NCI-H2107 treated with DMSO at 0.1 percent for 48 hours (cell line): ENCODE results near the gene COL9A2.

Source experiments
- DNase-seq: peaks from one replicate; lab custom pipeline; 2025; ENCODE audit not compliant: unreplicated experiment; lab: John Stamatoyannopoulos, UW

Gene COL9A2

DNA sequence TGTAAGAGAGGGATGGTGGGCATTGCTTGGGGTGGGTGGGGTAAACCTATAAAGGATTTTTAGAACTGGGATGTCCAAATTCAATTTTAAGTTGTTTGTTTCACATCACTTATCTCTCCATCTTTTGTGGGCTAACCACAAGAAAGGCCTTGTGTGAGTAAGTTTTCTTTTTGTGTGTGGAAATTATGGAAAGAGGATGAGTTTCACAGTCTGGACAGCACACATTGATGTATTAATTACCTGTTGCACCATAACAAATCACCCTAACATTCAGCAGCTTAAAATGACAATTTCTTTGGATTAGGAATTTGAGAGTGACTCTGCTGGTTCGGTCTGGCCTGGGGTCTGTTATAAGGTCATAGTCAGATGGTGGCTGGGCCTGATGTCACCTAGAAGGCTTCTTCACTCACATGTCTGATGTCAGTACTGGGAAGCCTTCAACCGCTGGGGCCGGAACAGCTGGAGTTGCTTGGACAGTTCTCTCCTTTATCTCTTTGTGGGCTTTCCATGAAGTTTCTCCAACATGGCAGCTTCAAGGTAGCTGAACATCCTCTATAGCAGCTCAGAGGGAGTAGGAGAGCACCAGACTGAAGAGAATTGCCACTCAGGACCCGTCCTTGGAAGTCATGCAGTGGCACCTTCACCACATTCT is 2.0 kb upstream of the COL9A2 start:
- DNase-seq: no peak

DNA sequence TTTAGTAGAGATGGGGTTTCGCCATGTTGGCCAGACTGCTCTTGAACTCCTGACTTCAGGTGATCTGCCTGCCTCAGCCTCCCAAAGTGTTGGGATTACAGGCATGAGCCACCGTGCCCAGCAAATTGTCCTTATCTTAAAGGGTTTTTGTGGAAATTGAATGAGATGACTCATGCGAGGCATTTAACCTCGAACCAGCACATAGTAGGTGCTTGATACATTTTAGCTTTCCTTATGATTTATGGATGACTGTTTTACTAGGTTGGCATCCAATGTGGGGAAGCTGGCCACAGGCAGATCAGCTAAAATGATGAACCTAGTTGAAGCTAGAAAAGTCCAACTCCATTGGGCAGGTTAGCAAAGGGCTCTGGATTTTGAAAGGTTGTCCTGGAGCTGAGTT is 1.4 kb upstream of the COL9A2 start:
- DNase-seq: no peak

DNA sequence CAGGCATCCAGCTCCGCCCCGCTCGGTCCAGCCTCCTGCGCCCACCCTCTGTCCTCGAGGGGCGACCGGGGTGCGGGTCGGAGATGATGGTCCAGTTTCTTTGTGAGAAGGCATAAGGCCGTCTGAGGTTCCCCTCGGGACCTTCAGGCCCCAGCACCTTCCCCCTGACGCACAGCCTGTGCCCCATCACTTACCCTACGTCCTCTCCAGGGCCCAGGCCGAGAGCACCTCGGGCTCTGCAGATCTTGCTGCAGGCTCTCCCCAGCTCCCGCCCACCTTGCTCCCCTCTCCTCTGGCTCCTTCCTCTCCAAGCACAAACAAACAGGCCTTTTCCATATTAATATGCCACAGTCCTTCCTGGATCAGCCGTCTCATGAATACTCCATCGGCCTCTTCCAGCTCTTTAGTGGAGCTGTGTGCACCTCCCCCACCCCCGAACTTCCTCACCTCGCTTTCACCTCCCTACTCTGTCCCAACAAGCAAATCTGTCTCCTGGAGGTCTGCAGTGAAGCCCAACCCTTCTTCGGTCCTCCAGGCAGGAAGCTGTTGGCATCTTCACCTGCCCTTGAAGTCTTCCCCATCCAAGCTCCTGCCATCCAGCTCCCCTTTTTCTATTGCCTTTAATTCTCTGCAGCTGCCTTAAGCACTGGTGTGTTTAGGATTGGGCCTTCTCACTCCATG is 448 bp upstream of the COL9A2 start:
- no peak for DNase-seq

DNA sequence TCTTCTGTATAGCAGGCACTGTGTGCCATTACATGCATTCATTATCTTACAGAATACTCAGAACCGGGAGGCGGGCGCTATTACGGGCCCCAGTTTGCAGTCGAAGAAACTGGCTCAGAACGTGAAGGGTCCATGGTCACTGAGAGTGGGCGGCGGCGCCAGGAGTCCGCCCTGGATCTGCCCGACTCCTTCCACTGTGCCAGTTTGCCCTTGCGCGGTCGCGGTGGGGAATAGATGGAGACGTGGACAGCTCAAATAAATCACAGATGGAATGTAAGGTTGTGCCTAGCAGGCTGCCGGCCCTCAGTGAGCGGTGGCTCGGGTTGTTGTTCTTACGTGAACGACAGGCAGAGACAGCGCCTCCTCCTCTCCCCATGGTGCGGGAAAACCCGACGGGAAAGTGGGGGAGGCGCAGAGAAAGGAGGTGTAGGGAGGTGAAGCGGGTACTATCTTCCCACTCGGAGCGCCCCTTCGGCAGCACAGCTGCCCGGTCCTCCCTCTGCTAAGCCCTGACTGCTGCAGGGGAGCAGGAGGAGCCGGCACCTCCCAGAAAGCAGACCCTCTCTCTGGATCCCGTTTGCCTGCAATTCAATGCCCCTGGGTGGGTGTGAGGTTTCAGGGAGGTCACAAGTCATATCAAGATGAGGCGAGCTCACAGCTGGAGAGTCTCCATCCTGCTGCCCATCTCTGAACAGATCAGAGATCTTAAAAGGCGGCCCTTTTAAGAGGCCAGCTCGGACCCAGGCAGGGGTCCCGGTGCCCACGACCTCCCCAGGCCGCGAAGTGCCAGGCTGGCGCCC is 1.1 kb downstream of the COL9A2 start:
- no peak for DNase-seq

DNA sequence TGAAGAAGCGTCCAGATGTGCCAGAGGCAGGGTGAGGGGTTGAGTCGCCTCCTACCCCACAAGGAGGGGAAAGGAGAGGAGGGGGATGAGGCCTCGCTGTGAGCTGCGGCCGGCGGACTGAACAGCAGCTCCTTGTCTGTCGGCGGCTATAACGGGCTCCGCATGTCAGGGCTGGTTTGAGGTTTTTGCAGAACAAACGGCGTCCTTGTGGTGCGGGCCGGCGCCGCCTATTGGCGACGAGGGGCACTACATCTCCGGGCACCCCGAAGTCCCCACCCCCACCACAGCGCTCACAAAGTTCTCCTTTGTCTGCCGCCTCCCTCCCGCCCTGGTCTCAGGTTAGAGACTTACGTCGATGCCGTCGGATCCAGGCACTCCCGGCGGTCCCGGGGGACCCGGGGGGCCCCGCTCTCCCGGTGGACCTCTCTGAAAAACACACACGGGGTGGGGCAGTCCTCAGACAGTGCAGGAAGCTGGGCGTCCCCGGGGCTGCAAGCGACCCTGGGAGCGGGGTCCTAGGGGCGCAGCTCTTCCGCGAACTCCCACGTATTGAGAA is 1.8 kb downstream of the COL9A2 start:
- peak; percentile 53 for DNase-seq

- no peak for DNase-seq
These were observed 2.3 kb downstream of the COL9A2 start for GRCh38 chr1:40314721-40315238.

DNA sequence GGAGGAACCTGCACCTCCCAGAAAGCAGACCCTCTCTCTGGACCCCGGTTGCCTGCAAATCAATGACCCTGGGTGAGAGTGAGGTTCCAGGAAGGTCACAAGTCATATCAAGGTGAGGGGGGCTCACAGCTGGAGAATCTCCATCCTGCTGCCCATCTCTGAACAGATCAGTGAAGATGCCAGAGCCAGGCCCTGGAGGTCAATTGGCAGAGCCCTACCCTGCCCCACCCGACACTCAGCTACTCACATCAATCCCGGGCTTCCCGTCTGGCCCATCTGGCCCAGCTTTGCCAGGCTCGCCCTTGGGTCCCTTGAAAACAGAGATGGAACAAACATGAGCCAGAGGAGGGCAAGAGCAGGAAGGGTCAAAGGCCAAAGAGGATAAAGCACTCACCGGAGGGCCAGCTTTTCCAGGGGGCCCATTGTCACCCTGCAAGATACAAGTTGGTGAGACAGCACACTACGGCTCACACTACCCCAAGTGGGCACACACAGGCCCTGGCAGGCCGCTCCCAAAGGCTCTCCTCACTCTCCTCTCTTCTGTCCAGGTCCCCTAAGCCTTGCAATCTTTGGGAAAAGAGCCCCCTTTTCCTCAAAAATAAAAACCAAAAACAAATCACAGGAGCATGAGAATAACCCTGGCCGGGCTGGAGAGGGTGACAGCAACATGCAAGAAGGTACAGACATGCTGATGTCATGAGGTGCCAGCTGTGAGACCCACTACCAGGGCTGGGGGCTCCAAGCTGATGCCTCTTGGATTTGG is 2.9 kb downstream of the COL9A2 start:
- no peak for DNase-seq

DNA sequence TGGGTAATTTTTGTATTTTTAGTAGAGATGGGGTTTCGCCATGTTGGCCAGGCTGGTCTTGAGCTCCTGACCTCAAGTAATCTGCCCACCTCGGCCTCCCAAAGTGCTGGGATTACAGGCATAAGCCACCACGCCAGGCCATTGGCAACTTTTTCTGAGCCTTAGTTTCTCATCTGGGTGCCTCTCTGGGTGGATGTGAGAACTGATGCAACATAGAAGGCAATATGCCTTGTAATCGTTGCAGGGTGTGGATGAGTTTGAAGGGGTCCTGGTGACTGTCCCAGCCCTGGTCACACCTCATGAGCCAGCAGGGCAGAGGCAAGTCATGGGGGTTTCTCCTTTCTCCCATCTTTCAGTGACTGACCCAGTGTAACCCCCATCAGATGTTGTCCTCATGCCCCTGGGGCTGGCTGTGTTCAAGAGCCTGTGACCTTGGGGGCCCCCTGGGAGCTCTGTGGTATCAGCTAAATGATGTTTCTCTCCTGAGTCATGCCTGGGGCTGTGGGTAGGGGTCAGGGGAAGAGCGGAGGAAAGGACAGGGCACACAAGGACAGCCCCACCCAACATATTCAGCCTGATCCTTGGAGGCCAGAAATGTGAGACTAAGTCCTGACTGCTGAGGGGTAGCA is 3.6 kb downstream of the COL9A2 start:
- no peak for DNase-seq

DNA sequence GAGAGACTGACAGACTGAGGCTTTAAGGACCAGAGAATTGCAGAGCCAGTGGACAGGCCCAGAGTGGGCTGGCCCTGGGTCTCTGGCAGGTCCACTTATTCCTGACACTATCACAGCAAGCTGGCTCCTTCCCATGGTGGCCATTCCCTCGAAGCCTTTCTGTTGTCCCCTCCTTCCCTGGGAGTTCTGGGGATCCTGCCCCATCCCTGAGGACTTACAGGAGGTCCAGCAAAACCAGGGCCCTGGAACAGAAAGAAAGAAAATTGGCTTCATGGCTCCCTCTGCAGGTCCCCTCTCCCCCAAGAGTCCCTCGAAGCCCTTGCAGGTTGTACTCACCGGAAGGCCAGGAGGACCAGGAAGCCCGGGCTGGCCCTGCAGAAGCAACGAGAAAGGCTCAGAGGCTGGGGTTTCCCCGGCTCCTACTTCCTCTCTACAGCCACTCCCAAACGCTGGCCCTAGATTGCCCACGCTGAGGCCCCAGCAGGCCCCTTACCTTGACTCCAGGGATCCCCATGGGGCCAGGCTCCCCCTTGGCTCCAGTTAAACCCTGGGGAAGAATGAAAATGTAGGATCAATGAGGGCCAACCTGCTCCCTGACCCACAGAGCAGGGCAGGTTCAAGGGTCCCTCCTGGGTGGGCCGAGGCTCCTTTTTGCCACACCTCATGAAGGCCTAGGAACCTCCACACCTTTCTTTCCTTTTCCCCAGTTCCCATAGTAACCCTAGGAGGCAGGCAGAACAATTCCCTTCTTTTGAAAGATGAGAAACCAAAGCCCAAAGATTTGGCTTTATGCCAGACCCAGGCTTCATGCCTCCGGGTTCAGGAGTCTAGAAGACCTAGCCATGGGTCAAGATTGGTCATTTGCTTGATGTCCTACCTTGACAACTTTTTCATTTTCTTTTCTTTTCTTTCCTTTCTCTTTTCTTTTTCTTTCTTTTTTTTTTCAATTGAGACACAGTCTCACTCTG is 4.6 kb downstream of the COL9A2 start:
- DNase-seq: peak; percentile 7

GRCh38 chr1:40311692-40312091 is 5.4 kb downstream of the COL9A2 start:
- DNase-seq: no peak

- DNase-seq: no peak
These were observed 6.0 kb downstream of the COL9A2 start for GRCh38 chr1:40310983-40311642.

DNA sequence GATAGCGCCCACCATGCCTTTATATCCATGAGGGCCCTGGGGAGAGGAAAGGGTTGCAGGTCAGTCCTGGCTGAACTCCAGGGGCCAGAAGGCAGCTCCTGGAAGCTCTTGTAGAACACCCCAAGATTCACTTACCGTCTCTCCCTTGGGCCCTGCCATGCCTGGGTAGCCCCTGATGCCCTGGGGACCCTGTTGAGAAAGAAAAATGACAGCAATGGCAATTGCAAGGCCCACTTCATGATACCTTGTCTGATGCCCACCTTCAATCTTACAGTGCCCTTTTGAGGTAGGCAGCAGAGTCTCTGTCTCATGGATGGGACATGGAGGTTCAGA is 7.0 kb downstream of the COL9A2 start:
- no peak for DNase-seq

- no peak for DNase-seq
These were observed 7.5 kb downstream of the COL9A2 start for GRCh38 chr1:40309374-40310128.

- no peak for DNase-seq
These were observed 8.9 kb downstream of the COL9A2 start for GRCh38 chr1:40308036-40308727.

GRCh38 chr1:40307186-40307585 is 9.9 kb downstream of the COL9A2 start:
- DNase-seq: no peak

GRCh38 chr1:40306296-40306695 is 10.8 kb downstream of the COL9A2 start:
- no peak for DNase-seq

GRCh38 chr1:40305871-40306270 is 11.2 kb downstream of the COL9A2 start:
- no peak for DNase-seq

DNA sequence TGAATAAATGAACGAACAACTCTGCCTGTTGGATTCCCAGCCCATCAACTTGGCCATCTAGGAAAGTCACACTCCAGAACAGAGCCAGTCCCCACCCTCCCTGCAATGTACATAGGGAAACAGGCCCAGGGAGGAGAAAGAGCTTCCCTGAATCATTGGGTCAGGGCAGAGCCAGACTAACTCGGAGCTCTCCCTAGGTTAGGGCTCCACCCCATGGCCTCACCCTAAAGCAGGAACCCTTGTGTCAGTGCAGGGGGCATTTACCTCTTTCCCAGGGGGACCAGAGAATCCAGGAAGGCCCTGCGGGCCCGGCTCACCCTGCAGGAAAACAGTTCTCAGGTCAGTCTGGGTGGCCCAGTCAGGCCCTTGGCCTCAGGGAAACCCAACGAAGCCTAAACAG is 11.6 kb downstream of the COL9A2 start:
- no peak for DNase-seq
